K562 (cell line): ENCODE measurements around the gene LMO2. TPM values are rescaled to one million over a fixed set of nuclear protein-coding genes. Genes with fewer than 3 reads are reported as not detected.

Experiments
- BCOR ChIP-seq: fragments of 450-650 bp; IDR thresholded peaks from 2 replicates; pipeline ENCODE4 v1.6.1; 2016
- CHD1 ChIP-seq: fragments of 200-600 bp; sonication (generic); IDR thresholded peaks from one replicate; pipeline ENCODE4 v1.6.1; 2012; ENCODE audit warnings: mild to moderate bottlenecking, moderate library complexity, low read length, inconsistent platforms
- SOX6 ChIP-seq: fragments of 450-650 bp; IDR thresholded peaks from 2 replicates; pipeline ENCODE4 v1.6.1; 2014; ENCODE audit warnings: mild to moderate bottlenecking
- SP2 ChIP-seq: IDR thresholded peaks from 2 replicates; pipeline ENCODE4 v1.6.1; 2011; ENCODE audit warnings: mild to moderate bottlenecking, low read depth, low read length, moderate library complexity; ENCODE audit not compliant: poor library complexity, severe bottlenecking; ENCODE audit errors: extremely low read depth
- ZBTB40 ChIP-seq, 2 experiments: fragments of 450-650 bp in 1 of 2; sonication (generic) in 1 of 2; formaldehyde crosslinking in 1 of 2; IDR thresholded peaks; 2 replicates each; pipeline versions ENCODE4 v1.7.1 to v1.9.0; 2016 to 2022; ENCODE audit warnings: inconsistent platforms in 1 of 2, mild to moderate bottlenecking in 1 of 2, missing genetic modification reagents in 1 of 2
- polyA plus RNA-seq, 8 experiments: library from polyadenylated mRNA; depleted of rRNA in 4 of 8; stranded (reverse) in 5 of 8; unstranded in 3 of 8; fragments of >200 nt; fragmentation: Nextera tagmentation in 2 of 8; fragmentation: Illumina TruSeq in 1 of 8; extraction: Ambion mirVana in 2 of 8; extraction: Trizol in 1 of 8; gene quantifications; 2 replicates each; pipeline versions ENCODE4 v1.2.1 to v1.2.3, GENCODE V29; 2011 to 2014; ENCODE audit warnings: inconsistent platforms in 1 of 8, missing spikeins in 1 of 8
- total RNA-seq, 7 experiments: library from RNA; depleted of rRNA in 6 of 7; stranded (reverse); fragments of >200 nt in 6 of 7; fragmentation: Illumina TruSeq in 2 of 7; extraction: Trizol in 2 of 7; gene quantifications; 2 replicates each; pipeline versions ENCODE4 v1.2.1 to v1.2.3, GENCODE V29; 2011 to 2021; ENCODE audit warnings: low replicate concordance in 1 of 7

The LMO2 gene
- total and polyA plus RNA-seq, 9 of the 15 experiments (the other 6 are each of a cell fraction or from before 2014, with no cell fraction given) = 6.9 to 126 (median 91.5) TPM

DNA sequence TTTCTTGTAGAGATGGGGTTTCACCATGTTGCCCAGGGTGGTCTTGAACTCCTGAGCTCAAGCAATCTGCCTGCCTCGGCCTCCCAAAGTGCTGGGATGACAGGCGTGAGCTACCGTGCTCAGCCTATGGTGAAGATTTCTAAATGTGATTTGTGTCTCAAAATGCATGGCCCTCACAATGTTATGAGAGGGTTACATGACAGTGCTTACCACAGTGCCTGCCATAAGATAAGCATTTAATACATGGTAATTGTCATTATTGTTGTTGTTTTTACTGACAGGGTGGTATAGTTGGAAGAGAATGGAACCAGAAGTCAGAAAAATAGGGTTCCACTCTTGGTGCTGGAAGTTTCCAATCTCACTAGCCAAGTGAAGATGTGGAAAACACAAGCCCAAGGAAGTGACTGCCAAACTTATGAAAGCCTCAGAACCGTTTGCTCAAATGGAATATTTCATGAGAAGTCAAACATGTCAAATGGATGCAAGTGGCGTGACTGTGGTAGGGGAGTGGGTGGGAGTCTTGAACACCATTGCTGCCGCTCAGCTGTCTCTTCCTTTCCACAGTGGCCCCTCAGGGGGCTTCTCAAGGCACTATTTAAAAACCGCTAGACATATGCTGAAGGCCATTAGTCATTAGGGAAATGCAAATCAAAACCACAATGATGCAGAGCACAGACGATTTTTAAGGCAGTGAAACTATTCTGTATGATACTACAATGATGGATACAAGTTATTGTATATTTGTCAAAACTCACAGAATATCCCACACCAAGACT, 29.1 kb upstream of the LMO2 start (continued):
- TF ChIP-seq CHD1 = no peak
- no peak for TF ChIP-seq ZBTB40 (IDR thresholded peaks at IDR 0.05)
- TF ChIP-seq ZBTB40 (CRISPR knock-in tag; IDR thresholded peaks at IDR 0.05) = no peak
- TF ChIP-seq SOX6 = no peak
- TF ChIP-seq BCOR = no peak
- no peak for TF ChIP-seq SP2
- TF ChIP-seq, all 486 proteins: peak for 0
